PC-3 (cell line): ENCODE results near the gene CARHSP1.

Experiments
- CTCF ChIP-seq: fragments of 300-600 bp; sonication (generic); conservative IDR thresholded peaks from 2 replicates; pipeline ENCODE4 v1.5.1; 2017; ENCODE audit warnings: antibody characterized with exemption, low read depth, mild to moderate bottlenecking, low read length
- EZH2phosphoT487 ChIP-seq: fragments of 300-600 bp; sonication (generic); IDR thresholded peaks from 2 replicates; pipeline ENCODE4 v1.6.1; 2018; ENCODE audit warnings: mild to moderate bottlenecking, antibody characterized with exemption, low read length, borderline replicate concordance

- TF ChIP-seq CTCF (no peak), EZH2phosphoT487 (no peak)
Observed at GRCh38 chr16:8908810-8909468, 40.1 kb upstream of the CARHSP1 start.
